Hematopoietic multipotent progenitor cell treated with erythropoietin and hydrocortisone succinate and interleukin-3 and kit ligand, for 17 days (in vitro differentiated cells): ENCODE data around the gene CRTAC1.
A peak's percentile ranks its signal among the peaks of the same experiment; 100 is the strongest.

Experiments used
- DNase-seq: peaks from one replicate; pipeline ENCODE4 v3.0.0-alpha.2; 2015; ENCODE audit warnings: low spot score

The CRTAC1 gene

GRCh38 chr10:98029149-98030092, 1.0 kb downstream of the CRTAC1 start:
- no peak for DNase-seq

- peak; percentile 73 for DNase-seq
Measured at GRCh38 chr10:98028168-98028770, 2.2 kb downstream of the CRTAC1 start.

GRCh38 chr10:98023024-98023423, 7.4 kb downstream of the CRTAC1 start:
- DNase-seq, result no peak

- no peak for DNase-seq
Measured at GRCh38 chr10:98020784-98021183, 9.6 kb downstream of the CRTAC1 start.

GRCh38 chr10:98020254-98020653, 10.2 kb downstream of the CRTAC1 start:
- no peak for DNase-seq

- no peak for DNase-seq
Measured at GRCh38 chr10:98019784-98020183, 10.6 kb downstream of the CRTAC1 start.

GRCh38 chr10:98016772-98017475, 13.5 kb downstream of the CRTAC1 start:
- DNase-seq, result no peak

- DNase-seq, result no peak
Measured at GRCh38 chr10:98013776-98014175, 16.6 kb downstream of the CRTAC1 start.

- DNase-seq, result no peak
Measured at GRCh38 chr10:98013122-98013521, 17.3 kb downstream of the CRTAC1 start.

- no peak for DNase-seq
Measured at GRCh38 chr10:98012644-98013043, 17.8 kb downstream of the CRTAC1 start.

- no peak for DNase-seq
Measured at GRCh38 chr10:98010939-98011685, 19.3 kb downstream of the CRTAC1 start.

- DNase-seq, result no peak
Measured at GRCh38 chr10:98006266-98006665, 24.2 kb downstream of the CRTAC1 start.

GRCh38 chr10:98001736-98002135, 28.7 kb downstream of the CRTAC1 start:
- no peak for DNase-seq

GRCh38 chr10:98000346-98000745, 30.1 kb downstream of the CRTAC1 start:
- no peak for DNase-seq

- DNase-seq, result no peak
Measured at GRCh38 chr10:97999923-98000248, 30.5 kb downstream of the CRTAC1 start.

- no peak for DNase-seq
Measured at GRCh38 chr10:97999066-97999922, 31.1 kb downstream of the CRTAC1 start.

GRCh38 chr10:97991871-97992270, 38.5 kb downstream of the CRTAC1 start:
- DNase-seq, result no peak

GRCh38 chr10:97981816-97982215, 48.6 kb downstream of the CRTAC1 start:
- DNase-seq, result no peak

GRCh38 chr10:97977673-97978072, 52.7 kb downstream of the CRTAC1 start:
- no peak for DNase-seq

GRCh38 chr10:97975598-97975997, 54.8 kb downstream of the CRTAC1 start:
- DNase-seq, result no peak
